Central memory CD4-positive, alpha-beta T cell (primary cell): ENCODE measurements around the gene SAP30BP.
A peak's percentile ranks its signal among the peaks of the same experiment; 100 is the strongest.

Experiments used
- DNase-seq: peaks from one replicate; pipeline ENCODE4 v3.0.0; 2022

SAP30BP gene

DNA sequence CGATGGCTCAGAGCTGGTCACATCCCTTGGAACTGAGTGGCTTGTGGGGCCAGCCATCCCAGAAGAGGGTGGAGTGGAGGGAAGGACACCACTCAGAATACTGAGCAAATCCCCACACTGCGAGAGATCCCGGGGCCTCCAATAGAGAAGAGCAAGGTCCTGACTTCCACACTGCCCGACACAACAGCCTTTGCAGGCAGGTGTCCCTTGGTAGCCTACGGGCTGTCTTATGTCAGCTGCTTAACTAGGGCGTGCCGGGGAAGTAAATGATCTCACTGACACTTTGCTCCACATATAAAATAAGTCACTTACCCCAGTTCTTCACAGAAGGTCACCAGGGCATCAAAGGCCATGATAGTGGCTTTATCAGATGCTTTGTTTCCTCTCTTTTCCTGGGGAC lies 16.3 kb upstream of the SAP30BP start:
- no peak for DNase-seq

DNA sequence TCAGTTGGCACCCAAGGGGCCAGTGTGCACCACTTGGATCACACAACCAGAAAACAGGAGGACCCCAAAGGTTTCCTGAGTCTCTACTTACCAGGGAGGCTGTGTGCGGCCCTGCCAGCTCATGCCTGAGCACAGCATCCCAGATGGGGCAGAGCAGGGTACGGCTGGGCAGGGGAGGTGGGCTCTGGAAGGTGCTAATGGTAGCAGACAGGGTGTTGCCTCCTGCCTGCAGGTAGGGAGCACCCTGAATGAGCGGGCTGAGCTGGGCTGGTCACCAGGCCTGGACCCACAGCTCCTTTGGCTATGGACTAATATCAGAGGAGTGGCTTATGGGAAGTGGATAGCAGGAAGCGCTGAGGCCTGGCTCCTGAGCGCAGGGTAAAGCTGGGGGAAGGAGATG lies 14.8 kb upstream of the SAP30BP start:
- no peak for DNase-seq

DNA sequence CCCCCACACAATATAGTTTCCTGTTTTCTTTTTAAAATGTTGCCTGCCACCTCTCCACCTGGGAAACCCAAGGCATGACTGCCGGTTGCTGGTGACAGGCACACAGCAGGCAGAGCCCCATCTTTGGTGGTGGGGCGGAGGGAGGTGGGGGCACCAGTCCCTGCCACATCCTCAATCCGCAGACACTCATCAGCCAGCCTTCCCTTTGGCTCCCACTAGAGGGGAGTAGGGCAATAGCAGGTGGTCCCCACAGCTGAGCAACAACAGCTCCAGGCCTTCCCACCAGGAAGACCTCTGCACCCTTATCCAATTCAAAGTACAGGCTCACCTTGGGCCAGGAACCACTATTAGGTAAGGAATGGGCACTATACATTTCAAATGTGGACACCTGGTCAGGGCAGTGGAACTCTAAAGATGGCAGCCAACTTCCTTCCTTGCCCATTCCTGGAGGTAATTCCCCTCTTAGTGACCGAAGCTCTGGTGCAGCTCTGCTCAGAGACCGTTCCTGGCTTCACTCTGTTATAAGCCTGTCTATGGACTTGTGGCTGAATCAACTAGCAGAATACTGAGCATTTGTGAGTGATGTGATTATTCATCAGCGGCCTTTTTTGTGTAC lies 14.1 kb upstream of the SAP30BP start:
- DNase-seq: no peak

DNA sequence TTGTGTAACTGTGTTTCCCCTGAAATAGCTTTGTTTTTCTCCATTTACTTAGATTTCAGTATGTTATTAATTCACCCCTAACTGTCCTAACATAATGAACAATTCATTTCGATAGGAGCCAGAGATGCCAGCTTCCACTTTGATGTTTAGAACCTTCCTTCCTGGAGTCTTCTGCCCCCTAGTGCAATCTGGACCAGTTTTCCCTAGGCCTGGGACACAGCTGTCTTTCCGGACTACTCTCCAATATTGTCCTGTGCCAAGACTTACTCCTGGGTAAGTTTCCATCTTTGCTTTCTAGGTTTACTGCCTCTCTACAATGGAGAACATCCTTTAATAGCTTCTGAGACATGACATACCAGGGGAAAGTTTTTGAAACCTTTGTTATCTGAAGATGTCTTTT lies 13.0 kb upstream of the SAP30BP start:
- no peak for DNase-seq

DNA sequence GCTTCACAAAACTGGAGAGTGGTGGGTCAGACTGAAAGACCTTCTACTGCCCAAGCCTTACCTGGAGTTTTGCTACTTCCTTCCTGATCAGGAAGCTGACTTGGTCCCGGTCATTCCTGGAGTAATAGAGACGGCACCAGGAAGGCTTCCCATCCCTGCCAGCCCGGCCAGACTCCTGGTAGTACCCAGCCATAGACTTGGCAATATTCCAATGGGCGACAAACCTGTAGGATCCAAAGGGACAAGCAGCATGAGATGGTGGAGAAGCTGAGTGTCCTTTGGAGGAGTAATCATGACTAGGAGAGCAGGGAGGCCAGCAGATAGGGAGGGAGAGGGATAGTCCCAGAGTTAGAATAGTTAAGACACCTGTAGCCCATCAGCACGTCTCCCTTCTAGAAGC lies 8.9 kb upstream of the SAP30BP start:
- DNase-seq: no peak

DNA sequence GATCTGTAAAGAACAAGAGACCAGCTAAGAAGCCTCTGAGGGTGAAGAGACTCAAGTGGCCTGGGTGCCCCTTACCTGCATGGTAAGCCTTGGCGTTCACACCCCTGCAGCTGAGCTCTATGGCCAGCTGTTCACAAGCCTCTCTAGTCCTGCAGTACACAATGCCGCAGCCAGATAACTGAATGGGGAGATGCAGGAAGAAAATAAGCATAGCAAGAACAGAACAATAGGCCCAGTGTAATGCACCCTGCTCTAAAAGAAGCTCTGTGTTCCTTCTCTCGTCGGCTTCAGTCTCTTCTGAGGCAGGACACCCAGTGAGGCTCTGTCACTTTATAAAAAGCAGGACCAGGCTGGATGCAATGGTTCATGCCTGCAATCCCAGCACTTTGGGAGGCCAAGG lies 5.6 kb upstream of the SAP30BP start:
- no peak for DNase-seq

DNA sequence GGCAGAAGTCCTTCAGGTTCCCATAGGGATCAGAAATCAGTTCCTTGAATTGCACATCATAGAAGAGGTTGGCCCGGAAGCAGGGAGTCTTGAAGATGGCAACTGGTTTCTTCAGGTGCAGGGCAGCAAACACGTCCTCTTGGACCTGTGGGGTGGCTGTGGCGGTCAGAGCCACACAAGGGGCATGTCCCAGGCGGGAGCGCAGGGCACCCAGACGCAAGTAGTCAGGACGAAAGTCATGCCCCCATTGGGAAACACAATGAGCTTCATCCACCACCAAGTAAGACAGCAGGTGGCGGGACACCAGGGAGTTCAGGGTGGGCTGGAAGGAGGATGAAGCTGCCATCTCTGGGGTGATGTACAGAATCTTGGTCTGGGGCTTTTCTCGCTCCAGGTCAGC lies 4.6 kb upstream of the SAP30BP start:
- DNase-seq: no peak

DNA sequence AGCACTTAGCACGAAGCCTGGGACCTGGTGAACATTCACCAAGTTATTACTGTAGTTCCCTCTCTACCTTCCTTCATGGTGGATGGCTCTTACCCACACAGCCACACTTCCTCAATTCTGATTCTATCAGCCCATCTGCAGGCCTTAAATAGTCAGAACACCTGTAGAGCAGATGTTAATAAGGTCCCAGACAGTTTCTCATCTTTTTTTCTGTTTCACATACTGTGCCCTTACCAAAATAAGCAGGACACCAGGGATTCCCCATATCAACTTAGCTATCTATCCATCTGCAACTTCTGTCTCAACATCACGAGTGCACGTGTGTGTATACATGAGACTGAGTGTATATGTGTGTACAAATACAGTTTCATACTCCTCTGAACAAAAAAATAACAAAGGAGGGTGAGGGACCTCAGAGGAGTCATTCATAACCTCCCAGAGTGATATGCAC lies 3.0 kb upstream of the SAP30BP start:
- no peak for DNase-seq

DNA sequence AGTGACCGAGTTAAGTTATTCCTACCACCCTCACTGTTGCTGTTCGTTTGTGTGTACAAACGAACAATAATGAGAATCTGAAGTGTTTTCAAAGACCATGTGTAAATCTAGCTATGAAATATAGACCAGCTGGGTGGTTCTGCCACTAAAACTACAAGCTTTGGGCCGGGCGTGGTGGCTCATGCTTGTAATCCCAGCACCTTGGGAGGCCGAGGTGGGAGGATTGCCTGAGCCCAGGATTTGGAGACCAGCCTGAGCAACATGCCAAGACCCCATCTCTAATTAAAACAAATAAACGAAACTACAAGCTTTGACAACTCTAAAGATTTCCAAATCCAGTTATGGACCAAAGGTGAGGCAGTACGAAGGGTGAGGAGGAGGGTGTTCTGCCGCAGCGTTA lies 1.2 kb upstream of the SAP30BP start:
- DNase-seq: no peak

DNA sequence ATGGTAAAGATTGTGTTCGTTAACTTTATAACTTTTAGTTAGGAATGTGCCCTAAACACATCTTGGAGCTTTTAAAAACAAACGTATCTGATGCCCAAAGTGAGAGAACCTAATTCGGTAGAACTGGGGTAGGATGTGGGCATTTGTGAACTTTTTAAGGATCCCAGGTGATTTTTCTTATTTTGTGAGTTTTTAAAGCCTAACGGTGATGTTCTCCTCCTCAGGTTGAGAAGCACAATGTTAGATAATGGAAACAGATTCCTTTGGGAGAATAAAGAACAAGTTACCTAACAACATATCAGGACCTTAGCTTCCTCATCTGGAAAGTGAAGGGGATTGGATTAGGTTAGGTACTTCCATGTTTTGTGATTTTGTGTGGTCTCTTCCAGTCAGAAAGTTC lies 687 bp downstream of the SAP30BP start:
- DNase-seq: no peak

DNA sequence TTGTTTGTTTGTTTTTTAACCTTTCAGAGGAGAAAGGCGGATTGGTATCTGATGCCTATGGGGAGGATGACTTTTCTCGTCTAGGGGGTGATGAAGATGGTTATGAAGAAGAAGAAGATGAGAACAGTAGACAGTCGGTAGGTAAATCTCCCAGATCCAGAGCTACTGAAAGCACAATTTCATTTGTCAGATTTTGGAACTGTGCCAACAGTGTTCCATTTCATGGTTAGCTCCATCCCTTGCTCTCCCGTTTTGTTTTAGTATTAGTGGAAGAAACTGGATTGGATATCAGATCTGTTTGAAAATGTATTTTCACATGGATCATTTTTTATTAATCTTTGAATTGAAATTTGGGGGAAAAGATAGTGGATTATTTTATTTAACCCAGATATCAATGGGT lies 1.4 kb downstream of the SAP30BP start:
- DNase-seq: no peak

DNA sequence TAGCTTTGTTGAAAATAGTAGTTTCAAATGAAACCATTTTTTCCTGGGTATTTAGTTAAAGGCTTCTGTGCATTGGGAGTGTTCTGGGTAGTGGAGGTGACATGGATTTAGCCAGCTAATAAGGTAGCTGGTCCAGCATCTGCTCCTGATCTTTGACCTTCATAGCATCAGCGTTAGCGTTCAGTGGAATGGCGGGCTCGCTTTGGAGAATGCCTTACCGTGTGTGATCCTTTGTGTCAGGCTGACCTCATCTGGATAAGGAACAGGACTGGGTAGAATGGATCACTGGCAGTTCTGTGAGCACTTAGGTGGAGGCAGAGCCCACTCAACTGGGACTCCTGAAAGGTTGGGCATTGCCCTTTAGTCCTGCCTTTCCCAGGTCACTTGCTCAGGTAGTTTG lies 3.7 kb downstream of the SAP30BP start:
- DNase-seq: no peak

DNA sequence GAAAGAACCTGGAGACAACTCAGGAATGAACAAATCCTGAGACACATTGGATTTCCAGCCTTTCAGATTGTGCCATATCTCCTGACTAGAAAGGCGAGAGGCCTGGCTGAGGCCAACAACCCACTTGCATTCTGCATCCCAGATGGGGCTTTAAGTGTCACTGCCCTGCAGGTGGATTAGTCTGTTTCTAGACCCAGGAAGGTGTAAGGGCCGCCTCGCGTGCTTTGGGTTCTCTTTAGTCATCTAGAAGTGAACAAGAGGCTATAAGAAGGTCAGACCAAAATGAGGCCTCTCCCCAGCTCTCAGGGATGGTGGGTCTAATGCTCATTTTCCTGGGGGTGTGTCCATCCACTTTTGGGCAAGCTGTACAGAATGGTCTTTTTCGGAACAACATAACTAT lies 4.9 kb downstream of the SAP30BP start:
- no peak for DNase-seq

DNA sequence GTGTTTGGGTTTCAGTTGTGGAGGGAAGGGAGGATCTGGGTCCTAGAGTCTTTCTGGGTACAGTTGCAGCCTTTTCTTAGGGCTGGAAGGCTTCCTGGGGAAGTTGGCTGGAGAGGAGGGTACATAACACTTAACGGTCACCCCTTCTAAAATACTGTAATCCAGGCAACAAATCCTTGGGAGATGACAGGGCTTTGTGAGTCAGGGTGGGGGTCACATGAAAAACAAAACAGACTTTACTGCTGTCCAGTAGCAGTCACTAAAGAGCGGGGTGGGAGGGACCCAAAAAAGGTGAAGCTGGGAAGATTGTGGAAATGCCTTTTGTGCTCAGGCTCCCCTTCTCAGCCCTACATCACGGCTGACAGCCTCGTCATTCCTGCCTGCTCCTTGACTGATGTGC lies 6.3 kb downstream of the SAP30BP start:
- DNase-seq: no peak

DNA sequence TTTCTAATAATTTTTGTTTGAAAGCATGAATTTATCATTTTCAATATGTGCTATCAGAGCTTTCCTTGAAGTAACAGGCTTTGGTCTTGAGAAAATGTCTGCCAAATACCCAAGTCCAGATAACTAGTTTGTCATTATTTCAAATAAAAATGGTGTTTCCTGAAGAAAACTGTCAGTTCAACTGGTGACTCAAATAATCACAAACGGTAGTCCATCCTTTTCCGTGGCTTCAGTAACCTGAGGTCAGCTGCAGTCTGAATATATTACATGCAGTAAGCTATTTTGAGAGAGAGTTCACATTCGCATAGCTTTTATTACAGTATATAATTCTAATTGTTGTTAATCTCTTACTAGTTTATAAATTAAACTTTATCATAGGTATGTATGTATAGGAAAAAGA lies 9.3 kb downstream of the SAP30BP start:
- no peak for DNase-seq

DNA sequence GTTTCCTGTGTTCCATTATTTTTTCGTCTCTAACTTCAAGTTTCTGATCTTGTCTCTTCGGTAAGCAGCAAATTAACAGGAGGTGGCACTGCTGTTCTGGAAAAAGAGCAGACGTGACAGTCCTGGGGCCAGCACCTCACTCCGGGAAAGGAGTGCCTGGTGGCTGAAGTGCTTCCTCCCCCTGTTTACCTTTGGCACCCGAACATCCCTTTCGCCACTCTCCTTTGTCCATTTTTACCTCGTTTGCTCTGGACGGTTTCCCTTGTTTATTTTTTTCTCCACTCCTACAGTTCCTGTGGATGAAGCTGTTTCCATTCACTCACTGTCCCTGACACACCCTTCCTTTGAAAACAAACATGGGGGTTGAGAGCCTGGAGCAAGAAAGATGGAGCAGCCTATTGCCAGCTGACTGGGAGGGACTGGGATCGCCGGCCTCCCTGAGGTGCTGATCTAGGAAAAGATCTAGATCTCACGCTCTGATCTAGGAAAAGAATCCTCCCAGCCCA lies 12.6 kb downstream of the SAP30BP start:
- no peak for DNase-seq

DNA sequence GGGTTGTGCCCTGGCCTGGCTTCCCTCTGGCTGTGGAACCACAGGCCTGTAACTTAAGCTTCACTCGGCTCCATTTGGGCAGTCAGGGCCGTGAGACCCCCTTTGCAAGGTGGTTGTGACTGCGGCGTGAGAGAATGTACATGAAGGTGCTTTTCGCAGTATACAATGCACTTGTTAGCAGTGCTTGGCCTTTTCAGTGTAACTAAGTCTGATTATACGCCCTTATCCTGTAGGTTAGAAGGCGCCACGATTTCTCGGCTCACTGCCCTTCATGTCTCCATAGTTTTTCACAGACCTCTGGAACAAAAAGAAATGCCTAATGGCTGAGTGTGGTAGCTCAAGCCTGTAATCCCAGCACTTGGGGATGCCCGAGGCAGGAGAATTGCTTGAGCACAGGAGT lies 13.3 kb downstream of the SAP30BP start:
- DNase-seq: no peak

DNA sequence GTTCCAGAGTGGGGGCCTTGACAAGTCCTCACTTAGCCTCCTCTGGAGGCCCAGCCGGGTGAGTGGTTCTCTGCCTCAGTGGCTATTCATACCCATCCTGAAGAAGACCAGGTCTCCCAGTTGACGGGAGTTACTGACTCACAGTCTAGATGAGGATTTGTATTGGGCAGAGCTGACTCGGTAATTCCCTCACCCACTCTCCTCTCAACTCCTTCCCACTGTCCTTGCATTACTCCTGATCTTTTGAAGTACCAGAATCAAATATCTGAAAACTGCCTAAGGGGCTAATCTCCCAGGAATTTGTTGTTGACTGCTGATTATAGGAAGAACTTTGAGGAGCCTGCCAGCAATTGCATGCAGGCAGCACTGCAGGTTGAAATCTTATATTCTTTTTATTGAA lies 14.2 kb downstream of the SAP30BP start:
- no peak for DNase-seq

DNA sequence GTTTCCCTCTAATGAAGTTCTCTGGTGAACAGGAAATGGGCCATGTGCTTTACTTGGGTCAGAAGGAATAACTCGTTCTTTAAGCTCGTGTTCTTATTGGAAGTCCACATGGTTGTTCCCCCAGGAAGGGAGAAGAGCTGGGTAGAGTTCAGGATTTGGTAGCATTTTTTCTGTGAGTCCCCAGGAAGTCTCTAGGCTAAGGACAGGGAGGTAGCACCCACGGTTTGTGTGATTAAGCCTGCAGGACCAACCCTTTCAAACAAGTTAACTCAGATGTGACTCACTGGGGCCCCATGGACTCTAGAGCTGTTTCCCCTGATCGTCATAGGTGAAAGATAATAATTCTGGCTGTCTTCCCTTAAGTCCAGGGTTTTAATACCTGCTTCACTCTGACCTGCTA lies 16.4 kb downstream of the SAP30BP start:
- no peak for DNase-seq

DNA sequence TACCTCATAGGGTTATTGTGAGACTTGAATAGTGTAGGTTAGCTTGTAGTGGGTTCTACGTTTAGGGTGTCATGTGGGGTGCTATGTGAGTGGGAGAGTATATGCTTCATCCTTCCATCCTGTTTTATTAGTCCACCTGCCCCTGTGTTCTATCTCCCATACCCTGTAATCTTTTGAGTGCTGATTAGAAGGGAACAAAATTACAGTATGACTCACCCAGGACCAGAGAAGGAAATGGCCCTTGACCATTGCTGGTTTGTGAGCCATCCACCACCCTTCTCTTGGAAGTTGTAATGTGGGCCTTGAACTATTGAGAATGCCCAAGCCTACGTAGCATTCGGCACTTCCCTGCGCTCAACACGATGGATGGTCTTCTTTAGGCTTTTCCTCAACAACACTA lies 17.1 kb downstream of the SAP30BP start:
- no peak for DNase-seq

DNA sequence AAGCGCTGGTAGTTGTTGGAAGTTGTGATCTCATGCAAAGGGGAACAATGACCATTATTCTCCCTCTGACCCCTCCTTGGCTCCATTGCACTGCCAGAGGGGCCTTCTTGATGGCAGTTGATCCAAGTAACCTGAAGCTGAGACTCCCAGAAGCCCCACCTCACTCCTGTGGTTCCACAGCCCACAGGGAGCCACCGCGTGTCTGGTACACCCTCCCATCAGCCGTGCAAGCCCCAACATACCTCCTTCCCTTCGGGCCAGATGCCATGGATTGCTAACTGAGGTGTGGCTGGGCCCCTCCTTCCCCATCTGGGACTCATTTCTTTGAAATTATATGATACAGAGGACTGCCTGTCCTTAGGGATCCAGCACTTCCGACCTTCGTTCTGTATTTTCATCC lies 17.8 kb downstream of the SAP30BP start:
- DNase-seq: no peak

DNA sequence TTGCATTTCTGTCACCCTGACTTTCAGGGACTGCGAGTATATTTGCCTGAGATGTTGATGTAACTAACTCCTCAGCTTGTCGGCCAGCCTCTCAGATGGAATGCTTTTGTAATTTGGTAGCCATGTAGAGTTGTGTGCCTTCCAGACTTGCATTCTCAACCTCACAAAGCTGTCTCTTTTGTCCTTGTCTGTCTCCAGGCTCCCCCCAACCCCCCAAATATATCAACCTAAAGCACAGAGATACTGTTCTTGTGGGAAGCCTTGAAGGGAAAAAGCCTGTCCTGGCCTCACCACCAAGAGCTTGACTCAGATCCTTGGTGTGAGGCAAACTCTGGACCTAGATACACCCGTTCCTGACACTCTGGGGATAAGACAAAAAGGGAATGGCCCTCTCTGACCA lies 18.4 kb downstream of the SAP30BP start:
- no peak for DNase-seq

DNA sequence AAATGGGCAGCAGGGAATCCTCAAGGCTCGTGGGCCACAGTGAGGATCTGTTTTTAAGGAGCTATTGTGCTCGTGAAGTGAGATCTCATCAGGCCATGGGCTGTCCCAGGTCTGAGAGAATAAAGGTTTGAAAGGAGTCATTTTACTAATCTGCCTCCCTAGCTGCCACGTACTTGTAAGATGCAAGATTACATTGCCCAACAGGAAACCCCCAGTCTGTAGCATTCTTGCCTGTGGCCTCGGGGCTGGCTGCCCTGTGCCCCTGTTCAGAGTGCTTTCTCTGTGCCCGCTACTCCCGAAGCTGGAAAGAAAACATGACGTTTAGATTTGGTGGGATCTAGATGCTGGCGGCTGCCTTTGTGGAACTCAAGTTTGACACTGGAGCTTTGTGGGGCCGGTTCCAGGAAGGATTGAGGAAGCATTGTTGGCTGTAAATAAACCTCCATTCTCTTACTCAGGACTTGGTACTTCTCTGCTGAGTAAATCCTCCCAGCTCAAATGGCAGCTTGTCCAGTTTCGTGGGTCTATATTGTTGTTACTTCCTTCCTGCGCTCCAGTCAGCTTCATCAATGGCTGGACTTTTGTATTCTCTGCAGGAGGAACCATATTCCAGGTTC lies 21.2 kb downstream of the SAP30BP start:
- no peak for DNase-seq

DNA sequence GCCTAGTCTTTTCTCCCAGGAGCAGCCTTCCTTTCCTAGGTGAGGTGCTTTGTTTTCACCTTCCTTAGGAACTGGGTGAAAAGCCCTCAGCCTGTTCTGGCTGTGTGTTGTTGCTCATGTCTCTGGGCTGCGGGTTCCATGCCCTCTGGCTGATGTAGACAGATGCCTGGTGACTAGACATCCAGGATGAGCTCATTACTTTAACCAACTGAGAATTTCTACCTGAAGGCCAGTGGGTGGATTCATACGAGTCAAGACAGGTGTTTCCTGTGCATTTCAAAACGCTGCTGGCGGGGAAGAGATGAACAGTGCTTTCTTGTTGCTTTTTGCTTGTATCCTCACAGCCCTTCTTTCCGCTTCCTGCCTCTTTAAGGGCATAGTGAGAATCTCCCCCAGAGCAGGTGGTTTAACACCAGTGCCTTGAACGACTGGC lies 22.3 kb downstream of the SAP30BP start:
- DNase-seq: peak; percentile 58

DNA sequence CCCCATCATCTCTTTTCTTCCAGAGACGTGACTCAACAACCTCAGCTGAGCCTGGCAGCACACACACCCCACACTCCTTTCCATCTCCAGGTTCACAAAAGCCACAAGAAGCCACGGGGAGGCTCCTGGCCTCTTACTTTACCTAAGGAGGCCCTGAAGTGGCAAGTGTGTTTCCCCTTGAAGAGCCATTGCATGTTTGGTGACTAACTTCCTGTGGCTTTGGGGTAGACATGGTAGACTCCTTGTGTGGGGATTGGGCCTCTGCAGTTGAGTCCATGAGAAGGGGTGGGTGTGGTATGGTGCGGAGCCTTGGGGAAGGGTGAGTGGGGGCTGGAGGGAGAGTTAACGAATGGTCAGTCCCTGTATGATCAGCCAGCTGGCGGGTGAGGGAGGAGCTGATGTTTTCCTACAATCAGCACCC lies 24.2 kb downstream of the SAP30BP start:
- DNase-seq: no peak
